ENCODE measurements around the gene PPFIA4. TPM values are rescaled to one million over a fixed set of nuclear protein-coding genes. Genes with fewer than 3 reads are reported as not detected.

Gene PPFIA4
- total and polyA plus RNA-seq, 12 donors, result 8.1 to 60.6 (median 29.9) TPM

DNA sequence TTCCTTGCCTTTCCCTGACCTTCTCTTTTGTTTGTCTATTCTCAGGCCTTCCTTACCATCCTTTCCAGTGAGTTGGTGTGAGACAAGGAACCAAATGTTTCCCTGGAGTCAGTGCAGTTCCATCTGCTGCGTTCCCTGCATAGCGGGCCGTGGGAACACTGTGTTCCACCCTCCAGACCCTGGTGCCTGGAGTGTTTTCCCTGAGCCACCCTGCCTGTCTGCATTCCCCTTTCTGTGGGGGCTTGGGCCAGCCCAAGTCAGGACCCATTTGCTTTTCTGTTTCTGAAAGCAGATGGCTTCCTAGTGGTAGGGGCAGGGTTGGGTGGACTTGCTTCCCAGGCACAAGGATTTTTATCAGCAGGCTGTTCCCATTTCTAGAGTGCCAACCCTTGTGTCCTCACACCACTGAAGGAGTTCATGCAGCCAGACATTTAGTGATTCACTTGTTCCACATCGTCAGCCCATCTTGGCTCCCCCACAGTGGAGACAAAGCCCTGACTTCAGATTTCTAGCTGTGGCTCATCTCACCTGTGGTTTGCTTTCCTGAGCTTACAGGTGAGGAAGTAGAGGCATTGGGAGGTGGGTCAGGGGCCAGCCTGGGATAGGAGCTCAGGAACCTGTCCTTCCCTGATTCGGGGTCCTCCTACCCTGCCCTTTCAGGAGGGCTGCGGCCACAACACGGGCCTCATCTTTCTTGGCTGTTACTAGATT, 73.7 kb downstream of the PPFIA4 start:
- H3K36me3 ChIP-seq, result no peaks in the 10 kb centered on the region
- peaks cover 0 to 4% (median 0%) of the 10 kb centered on the region in 9 donors for H3K4me1 ChIP-seq
- 88 to 94% methylated on average over 7 of the region's 7 CpGs for WGBS, 2 donors
- H3K4me3 ChIP-seq, result no peak overlapping the region
- ATAC-seq, result no peak
- H3K9me3 ChIP-seq, result peaks cover 0 to 17% (median 9%) of the 10 kb centered on the region in 11 donors
- H3K27me3 ChIP-seq, result no peaks in the 10 kb centered on the region
- no peak overlapping the region for H3K27ac ChIP-seq
- TF ChIP-seq, protein P1, sequence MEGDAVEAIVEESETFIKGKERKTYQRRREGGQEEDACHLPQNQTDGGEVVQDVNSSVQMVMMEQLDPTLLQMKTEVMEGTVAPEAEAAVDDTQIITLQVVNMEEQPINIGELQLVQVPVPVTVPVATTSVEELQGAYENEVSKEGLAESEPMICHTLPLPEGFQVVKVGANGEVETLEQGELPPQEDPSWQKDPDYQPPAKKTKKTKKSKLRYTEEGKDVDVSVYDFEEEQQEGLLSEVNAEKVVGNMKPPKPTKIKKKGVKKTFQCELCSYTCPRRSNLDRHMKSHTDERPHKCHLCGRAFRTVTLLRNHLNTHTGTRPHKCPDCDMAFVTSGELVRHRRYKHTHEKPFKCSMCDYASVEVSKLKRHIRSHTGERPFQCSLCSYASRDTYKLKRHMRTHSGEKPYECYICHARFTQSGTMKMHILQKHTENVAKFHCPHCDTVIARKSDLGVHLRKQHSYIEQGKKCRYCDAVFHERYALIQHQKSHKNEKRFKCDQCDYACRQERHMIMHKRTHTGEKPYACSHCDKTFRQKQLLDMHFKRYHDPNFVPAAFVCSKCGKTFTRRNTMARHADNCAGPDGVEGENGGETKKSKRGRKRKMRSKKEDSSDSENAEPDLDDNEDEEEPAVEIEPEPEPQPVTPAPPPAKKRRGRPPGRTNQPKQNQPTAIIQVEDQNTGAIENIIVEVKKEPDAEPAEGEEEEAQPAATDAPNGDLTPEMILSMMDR (IDR thresholded peaks at IDR 0.05), result no peak
- DNase-seq, result no peak
- intact Hi-C loops (cut with DNase I), result no loop called here

DNA sequence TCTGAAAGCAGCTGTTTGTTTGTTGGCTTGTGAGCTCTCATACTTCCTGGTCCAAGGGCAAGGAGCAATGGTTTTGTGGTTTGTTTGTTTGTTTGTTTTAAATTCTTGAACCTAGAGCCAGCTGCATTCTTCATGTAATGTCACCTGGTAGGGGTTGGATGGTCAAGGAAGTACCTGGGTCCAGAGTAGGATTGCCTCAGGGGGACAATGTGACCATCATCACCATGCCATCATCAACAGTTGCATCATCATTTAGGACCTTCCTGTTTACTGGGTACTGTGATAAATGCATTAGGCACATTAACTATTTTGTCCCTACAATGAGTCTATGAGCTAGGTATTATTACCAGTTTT, 74.2 kb downstream of the PPFIA4 start:
- no peak overlapping the region for H3K4me3 ChIP-seq
- no peak overlapping the region for H3K27ac ChIP-seq
- H3K36me3 ChIP-seq, result no peaks in the 10 kb centered on the region
- peaks cover 0 to 4% (median 0%) of the 10 kb centered on the region in 9 donors for H3K4me1 ChIP-seq
- ATAC-seq (no peak), DNase-seq (no peak)
- H3K27me3 ChIP-seq, result no peaks in the 10 kb centered on the region
- TF ChIP-seq, protein P1 (IDR thresholded peaks at IDR 0.05), result no peak
- peaks cover 0 to 17% (median 4%) of the 10 kb centered on the region in 11 donors for H3K9me3 ChIP-seq
- intact Hi-C loops (cut with DNase I), result no loop called here

DNA sequence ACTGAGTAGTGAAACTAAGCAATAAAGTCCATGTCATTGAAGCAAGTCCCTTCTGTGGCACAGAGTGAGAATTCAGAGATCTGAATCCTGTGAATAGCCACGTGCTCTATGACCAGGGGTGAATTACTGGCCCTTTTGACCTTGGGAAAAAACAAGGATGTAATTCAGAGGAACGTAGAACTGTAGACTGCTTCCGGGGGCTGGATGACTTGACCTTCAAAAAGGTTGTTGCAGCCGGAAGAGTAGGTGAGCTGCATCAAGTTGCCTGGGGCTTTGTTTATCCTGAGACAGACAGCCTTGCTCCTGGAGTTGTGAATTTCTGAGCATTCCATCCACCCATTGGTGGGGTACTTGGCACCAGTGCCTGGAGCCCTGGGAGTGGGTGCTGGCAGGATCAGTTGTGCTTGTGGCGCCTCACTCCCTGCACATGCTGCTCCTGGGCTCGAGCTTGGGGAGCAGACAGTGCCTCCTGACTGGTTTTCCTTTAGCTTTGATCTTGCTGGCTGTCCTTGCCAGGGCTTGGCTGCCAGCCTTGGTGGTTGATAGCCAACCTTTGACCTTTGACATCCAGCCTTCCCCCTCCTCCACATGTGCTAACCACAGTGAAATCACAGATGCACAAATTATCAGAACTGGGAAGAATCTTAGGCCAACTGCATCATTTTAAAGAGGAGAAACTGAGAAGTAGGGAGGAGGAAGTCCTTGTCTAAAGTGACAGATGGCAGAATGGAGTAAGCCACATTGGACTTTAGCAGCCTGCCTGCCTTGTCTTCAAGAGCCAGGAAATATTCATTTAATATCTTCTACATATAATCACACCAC, 75.7 kb downstream of the PPFIA4 start:
- no peak overlapping the region for H3K27ac ChIP-seq
- intact Hi-C loops (cut with DNase I), result no loop called here
- ATAC-seq, result no peak
- no peak overlapping the region for H3K4me3 ChIP-seq
- WGBS, 2 donors, result 82 to 87% methylated on average over 6 of the region's 6 CpGs
- peaks cover 0 to 12% (median 0%) of the 10 kb centered on the region in 11 donors for H3K9me3 ChIP-seq
- no peak for DNase-seq
- peaks cover 0 to 12% (median 0%) of the 10 kb centered on the region in 7 donors for H3K27me3 ChIP-seq
- peaks cover 0 to 4% (median 0%) of the 10 kb centered on the region in 9 donors for H3K4me1 ChIP-seq
- no peaks in the 10 kb centered on the region for H3K36me3 ChIP-seq
- TF ChIP-seq, protein P1 (IDR thresholded peaks at IDR 0.05), result no peak

DNA sequence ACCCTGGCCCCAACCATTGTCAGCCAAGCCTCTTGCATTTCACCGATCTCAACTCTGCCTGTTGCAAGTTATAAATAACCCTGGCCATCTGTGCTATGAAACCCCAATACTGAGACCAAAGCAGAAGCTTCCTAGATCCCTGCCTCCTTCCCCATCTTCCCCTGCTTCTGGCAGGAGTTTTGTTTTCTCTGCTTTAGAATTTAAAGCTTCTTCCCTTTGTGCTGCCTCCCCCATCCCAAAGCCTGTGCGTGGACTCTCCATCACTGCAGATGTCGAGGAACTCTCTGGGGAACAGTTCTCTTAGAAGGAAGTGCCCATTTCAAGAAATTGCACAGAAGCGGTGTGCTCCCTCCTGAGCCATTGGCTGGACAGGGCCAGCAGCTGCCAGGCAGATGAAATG, 76.9 kb downstream of the PPFIA4 start:
- Histone ChIP-seq H3K27ac (no peak overlapping the region), H3K4me3 (no peak overlapping the region), H3K27me3 (peaks cover 0 to 24% (median 7%) of the 10 kb centered on the region in 7 donors), H3K4me1 (peaks cover 0 to 4% (median 0%) of the 10 kb centered on the region in 9 donors), H3K36me3 (no peaks in the 10 kb centered on the region), H3K9me3 (peaks cover 0 to 12% (median 0%) of the 10 kb centered on the region in 11 donors)
- DNase-seq (no peak), ATAC-seq (no peak)
- TF ChIP-seq, protein P1 (IDR thresholded peaks at IDR 0.05), result no peak
- intact Hi-C loops (cut with DNase I), result no loop called here
- 42 to 50% methylated on average over 4 of the region's 4 CpGs for WGBS, 2 donors
